ENCODE results near the gene ZNF428. TPM values are rescaled to one million over a fixed set of nuclear protein-coding genes. Genes with fewer than 3 reads are reported as not detected.
"Not testable (repeated sequence)": the region's sequence is repeated elsewhere in the genome, so short reads cannot be mapped to it uniquely, and the experiment has no call there.

ZNF428 gene, protein sequence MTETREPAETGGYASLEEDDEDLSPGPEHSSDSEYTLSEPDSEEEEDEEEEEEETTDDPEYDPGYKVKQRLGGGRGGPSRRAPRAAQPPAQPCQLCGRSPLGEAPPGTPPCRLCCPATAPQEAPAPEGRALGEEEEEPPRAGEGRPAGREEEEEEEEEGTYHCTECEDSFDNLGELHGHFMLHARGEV
- 58.6 and 69.8 TPM in 2 replicates for total RNA-seq

DNA sequence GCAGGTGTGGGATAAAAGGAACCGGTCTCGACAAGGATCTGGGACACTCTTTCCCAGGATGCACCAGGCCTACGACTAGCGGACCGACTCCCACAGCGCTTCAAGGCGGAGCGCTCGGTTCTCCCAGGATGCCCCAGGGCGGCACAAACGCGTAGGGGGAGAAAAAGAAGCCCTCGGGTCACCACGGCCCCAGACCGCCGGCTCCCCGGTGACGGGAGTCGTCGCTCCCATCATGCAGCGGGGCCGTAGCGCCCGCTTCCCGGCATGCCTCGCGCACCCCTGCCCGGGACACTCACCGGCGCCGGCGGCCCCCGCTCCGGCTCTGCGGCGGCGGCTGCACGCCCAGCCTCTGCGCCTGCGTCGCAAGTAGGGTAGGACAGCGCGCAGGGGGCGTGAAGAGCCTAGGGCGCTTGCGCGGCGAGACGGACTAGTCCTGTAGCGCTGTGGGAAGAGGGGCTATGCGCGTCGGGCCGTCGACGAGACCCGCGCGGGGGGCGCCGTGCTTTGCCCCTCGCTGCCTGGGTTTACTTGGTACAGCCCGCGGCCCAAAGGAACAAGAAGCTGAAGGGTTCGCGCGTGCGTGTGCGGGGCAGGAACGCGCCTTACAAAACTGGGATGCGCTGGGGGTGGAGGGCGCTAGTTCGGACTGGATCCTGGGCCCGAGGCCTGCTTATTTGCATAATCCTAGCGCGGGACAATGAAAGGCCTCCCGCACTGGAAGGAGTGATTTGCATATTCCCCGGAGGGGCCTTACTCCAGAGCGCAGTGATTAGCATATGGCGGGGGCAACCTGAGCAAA, at the start of gene ZNF428:
ZNF428 (minus strand) TSS at position 368 of the 799 bp plus-strand sequence. CDS start 5,325 bp downstream, outside the sequence.
- peak; percentile 95 for DNase-seq (ENCODE audit: low read depth in 2 of 2)

DNA sequence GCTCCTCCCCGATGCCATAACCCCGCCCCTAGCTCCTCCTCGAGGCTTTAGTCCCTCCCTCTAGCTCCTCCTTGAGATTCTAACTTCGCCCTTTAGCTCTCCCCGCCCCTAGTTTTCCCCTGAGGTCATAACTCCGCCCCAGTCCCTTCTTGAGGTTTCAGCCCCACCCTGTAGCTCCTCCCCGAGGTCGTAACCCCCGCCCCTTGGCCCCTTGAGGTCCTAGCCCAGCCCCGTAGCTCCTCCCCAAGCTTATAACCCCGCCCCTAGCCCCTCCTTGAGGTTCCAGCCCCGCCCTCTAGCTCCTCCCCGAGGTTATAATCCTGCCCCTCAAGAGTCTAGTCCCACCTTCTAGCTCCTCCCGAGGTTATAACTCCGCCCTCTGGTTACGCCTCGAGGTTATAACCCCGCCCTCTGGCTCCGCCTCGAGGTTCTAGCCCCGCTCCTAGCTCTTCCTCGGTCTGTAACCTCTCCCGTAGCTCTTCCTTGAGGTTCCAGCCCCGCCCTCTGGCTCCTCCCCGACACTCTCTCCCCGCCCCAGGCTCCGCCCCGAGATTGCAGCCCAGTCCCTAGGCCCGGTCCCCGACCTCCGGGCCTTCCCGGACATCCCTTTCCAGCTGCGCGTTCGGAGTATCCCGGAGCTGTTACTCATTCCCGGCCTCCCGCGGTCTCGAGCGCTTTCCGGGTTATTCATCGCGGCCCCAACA, 49.1 kb upstream of the ZNF428 start:
- DNase-seq (ENCODE audit: low read depth in 2 of 2), result peak; percentile 99

DNA sequence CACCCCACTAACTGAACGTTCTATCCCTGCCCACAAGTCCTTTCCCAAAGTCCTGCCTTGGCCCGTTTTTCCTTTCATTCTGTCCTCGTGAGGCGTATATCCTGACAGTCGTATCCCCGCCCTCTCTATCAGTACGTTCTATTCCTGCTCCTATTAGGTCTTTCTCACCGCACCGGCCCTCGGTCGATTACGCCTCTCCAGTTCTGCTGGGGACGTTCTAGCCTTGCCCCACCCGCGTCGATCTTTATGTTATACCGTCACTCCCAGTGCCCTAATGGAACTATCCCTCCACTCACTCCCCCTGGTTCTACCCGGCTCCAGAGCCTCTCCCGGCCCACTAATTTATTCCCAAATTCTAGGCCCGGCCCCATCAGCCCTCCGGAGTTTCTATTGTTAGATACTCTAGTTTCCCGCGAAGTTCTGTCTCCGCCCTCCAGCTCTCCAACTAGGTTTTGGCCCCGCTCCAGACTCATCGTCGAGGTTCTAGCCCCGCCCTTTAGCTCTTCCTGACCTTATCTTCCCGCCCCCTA, 48.5 kb upstream of the ZNF428 start:
- peak in 1 of 2 donors; percentile 62 for DNase-seq (ENCODE audit: low read depth in 2 of 2)

DNA sequence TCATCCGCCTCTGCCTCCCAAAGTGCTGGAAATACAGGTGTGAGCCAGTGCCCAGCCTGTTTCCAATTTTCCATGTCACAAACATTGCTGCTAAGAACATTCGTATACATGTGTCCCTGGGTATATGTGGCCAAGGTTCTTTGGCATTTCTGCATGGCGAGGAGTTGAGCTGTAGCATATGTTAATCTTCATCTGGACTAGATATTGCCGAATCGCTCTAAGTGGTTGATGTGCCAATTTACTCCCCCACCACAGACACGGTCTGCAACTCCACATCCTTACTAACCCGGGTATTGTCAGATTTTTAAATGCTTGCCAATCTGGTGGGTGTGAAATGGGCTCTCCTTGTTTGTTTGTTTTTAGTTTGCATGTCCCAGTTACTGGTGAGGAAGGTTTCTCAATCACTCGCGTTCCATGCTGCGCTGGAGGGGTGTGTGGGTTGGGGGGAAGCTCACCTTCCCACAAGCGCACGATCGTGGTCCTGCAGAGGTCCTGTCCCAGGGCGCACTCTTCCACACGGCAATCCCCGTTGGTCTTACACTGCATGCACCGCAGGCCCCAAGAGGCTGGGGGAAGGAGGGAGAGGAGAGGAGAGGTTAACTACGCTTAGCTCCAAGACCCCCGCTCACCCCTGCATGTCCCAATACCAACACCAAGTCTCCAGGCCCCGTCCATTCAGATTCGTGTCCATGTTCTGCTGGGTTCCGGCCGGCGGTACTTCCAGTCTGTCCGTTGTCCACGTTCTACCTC, 47.9 kb upstream of the ZNF428 start:
- DNase-seq (ENCODE audit: low read depth in 2 of 2), result no peak

DNA sequence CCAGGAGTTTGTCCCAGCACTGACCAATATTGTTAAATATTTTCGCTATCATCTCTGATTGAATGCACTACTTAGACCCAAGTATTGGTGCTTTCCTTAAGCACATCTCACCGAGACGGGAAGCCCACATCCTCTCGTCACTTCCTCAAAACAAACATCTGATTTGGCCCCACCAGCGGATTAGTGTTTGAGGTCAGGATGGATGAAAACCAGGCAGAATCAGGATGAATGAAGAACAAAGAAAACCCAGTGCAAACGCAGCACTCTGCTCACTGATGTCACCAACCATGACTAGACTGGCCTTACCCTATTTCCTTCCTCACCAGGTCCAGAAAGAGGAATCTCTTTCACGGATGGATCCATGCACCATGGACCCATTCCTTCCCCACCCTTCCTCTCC, 44.6 kb upstream of the ZNF428 start:
- peak; percentile 44 to 90 for DNase-seq (ENCODE audit: low read depth in 2 of 2)

DNA sequence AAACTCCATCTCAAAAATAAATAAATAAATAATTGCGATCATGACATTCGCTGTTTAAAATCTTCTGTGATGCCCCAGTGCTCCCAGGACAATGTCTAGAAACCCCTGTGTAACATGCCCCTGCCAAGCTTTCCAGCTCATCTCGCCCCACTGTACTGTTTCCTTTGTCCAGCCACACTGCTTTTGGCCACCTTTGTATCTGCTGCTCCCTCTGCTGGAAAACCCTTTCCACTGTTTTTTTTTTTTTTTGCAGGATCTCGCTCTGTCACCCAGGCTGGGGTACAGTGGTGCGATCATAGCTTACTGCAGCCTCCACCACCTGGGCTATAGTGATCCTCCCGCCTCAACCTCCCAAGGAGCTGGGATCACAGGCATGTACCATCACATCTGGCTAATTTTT, 43.1 kb upstream of the ZNF428 start:
- DNase-seq (ENCODE audit: low read depth in 2 of 2), result peak; percentile 24 to 56

DNA sequence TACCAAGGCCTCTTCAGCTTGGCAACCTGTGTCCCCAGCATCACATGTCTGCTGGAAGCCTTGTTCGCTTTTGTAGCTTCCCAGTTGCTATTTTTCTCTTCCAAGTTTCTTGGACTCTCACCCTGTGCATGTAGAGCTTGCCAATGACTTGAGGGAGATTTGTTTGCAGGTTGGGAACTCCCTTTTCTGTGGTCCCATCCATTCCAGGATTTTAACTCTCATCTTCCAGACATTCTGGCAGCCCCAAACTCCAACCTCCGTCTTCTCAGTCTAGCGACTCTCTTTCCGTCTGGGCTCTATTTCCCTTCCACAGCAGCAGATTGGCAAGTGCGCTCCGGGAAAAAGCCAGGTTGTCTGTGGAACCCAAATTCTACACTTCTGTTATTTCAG, 41.5 kb upstream of the ZNF428 start:
- DNase-seq (ENCODE audit: low read depth in 2 of 2), result no peak

DNA sequence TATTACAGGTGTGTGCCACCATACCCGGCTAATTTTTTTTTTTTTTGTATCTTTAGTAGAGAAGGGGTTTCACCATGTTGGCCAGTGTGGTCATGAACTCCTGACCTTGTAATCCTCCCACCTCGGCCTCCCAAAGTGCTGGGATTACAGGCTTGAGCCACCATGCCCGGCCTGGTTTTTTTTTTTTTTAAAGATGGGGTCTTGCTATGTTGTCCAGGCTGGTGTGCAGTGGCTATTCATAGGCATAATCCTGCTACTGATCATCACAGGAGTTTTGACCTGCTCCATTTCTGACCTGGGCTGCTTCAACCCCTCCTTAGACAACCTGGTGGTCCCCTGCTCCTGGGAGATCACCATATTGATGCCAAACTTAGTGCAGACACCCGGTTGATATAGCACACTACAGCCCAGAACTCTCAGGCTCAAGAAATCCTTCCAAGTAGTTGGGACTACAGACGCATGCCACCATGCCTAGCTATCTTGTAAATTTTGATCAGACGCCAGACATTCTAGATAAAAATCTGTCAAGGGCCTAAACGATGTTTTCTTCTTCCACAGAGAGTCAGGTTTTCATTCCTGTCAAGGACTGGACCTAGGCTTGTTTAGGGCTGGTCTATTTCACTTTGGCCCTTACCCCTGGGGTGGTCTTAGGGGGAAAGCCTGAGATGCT, 41.0 kb upstream of the ZNF428 start:
- DNase-seq (ENCODE audit: low read depth in 2 of 2), result no peak

DNA sequence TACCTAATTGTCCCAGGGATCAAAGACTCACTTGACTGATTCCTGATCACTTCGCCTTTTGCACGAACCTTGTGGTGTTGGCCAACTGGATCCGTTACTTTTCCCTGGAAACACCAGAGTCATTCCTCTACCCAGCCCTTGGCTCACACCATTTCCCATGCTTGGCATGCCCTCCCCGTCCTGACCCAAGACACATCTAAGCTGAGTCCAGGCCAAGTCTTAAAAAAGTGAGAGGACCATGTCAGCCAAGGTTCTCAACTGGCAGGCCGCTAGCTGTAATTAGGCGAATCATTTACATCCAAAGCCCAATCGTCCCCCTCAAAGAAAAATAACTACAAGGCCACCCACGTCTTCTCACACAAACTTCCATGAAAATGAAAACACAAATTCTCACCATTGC, 39.1 kb upstream of the ZNF428 start:
- no peak for DNase-seq (ENCODE audit: low read depth in 2 of 2)

DNA sequence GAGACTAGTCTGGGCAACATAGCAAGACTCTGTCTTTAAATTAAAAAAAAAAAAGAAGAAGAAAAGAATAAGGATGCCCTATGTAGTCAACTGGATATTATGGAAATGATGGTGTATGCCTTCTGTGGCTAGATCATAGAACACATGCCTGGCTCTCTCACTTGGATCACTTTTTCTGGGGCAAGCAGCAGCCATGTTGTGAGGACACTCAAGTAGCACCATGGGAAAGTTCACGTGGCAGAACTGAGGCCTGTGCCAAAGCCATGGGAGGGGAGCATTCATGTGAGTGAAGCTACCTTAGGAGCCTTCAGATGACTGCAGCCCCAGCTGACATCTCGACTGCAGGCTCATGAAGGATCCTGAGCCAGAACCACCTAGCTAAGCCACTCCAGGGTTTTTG, 38.6 kb upstream of the ZNF428 start:
- DNase-seq (ENCODE audit: low read depth in 2 of 2), result no peak

DNA sequence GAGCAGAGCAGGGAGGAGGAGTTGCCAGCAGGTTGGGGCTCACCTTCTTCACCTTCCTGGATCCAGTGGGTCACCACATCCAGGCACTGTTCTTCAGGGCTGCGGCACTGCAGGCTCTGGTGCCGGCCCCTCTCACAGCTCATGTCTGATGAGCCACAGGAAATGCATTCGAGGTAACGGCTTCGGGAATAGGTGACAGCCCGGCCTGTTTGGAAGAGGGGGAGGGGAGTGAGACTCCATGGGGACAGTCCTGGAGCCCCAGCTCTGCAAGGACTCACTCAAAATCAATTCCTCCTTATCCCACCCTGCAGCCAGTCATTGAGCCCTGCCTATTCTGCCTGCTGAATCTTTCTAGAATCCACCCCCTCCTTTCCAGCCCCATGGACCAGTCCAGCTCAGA, 37.0 kb upstream of the ZNF428 start:
- DNase-seq (ENCODE audit: low read depth in 2 of 2), result no peak

DNA sequence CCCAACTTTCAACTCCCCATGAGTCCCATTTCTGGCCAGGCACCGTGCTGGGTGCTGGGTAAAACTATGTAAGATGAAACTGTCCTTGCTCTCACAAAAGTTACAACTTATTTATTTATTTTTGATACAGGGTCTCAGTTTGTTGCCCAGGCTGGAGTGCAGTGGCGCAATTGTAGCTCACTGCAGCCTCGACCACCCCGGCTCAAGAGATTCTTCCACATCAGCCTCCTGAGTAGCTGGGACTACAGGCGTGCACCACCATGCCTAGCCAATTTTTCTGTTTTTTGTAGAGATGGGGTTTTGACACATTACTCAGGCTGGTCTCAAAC, 33.1 kb upstream of the ZNF428 start:
- DNase-seq (ENCODE audit: low read depth in 2 of 2), result no peak

DNA sequence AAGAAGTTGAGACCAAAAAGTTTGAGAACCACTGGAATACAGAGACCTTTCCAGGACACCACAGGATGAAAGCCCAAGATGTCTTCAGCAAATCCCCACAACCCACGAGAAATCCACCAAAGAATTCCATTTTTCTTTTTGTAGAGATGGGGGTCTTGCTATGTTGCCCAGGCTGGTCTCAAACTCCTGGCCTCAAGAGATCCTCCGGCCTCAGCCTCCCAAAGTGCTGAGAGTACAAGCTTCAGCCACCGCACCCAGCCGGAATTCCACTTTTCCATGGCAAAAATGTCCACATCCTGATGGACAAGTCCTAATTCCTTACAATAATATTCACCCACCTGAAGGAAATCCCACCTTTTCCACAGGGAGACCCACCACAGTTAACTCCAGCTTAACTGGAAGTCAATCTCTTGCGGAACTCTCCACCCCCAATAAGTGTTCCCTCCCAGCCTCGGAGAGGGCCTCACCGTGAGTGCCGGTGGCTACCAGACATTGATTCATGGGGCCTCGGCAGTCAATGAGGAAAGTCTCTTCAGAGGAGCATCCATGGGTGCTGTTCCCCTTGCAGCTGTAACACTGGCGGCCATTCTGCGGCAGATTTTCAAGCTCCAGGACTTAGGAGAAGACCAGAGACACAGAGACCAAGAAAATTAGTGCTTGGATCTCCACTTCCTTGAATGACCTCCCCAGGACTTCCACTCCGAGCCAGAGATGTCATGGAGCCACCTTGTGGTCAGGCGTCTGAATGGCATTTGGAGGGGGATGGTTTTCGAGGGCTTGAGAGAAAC, 32.5 kb upstream of the ZNF428 start:
- DNase-seq (ENCODE audit: low read depth in 2 of 2), result peak; percentile 73 to 77

DNA sequence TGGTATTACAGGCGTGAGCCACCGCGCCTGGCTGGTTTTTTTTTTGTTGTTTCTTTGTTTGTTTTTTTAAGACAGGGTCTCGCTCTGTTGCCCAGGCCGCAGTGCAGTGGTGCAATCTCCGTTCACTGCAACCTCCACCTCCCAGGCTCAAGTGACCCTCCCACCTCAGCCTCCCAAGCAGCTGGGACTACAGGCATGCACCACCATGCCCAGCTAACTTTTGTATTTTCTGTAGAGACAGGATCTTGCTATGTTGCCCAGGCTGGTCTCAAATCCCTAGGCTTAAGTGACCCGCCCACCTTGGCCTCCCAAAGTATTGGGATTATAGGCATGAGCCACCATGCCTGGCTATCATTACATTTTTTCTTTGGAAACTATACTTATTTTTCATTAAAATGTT, 30.8 kb upstream of the ZNF428 start:
- DNase-seq (ENCODE audit: low read depth in 2 of 2), result not testable (repeated sequence)

DNA sequence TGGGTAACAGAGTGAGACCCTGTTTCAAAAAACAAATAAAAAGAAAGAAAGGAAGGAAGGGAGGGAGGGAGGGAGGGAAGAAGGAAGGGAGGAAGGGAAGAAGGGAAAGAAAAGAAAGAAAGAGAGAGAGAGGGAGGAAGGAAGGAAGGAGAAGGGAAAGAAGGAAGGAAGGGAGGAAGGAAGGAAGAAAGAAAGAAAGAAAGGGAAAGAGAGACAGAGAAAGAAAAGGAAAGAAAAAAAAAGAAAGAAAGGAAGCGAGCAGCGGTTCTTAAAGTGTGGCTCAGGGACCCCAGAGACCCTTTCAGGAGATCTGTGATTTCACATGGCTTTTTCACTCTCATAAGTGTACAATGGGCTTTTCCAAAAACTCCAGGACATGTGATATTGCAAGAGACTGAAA, 30.1 kb upstream of the ZNF428 start:
- DNase-seq (ENCODE audit: low read depth in 2 of 2), result no peak

DNA sequence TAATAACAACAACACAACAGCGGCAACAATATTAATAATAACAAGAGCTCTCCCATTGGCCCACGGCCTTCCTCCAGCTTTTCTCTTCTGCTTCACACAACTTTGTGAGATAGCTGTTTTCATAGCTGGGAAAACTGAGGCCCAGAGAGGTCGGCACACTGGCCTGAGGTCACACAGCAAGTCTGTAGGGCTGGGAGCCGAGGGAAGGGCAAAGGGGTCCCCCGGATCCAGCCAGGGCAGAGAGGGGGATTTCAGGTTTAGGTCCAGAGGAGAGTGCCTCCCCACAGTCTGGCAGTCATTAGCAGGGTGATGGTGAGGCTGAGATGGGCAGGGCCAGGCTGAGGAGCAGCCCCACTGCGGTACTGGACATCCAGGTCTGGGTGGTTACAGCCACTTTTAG, 29.2 kb upstream of the ZNF428 start:
- no peak for DNase-seq (ENCODE audit: low read depth in 2 of 2)

DNA sequence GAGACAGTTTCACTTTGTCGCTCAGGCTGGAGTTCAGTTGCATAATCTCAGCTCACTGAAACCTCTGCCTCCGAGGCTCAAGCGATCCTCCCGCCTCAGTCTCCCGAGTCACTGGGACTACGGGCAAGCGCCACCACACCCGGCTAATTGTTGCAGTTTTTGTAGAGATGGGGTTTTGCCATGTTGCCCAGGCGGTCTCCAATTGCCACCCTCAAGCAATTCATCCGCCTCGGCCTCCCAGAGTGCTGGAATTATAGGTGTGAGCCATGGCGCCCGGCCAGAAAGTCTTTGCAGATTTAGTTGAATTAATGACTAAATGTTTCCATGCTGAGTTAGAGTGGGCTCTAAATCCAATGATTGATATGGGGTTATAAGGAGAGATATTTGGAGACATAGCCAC, 24.8 kb upstream of the ZNF428 start:
- DNase-seq (ENCODE audit: low read depth in 2 of 2), result no peak

DNA sequence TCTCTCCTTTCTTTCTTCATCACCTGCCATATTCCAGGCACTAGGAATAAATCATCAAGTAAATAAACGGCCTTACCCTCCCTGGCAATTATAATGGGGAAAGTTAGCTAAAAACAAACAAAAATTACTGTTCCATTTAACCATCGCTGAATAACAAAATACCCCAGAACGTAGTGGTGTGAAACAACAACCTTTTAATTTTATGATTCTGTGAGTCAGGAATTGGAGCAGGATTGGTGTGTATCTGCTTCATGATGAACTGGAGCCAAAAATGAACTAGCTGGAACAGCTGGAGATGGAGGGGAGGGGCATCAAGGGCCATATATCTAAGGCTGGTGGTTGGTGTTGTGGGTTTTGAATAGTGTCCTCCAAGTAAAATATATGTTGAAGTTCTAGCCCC, 23.9 kb upstream of the ZNF428 start:
- DNase-seq (ENCODE audit: low read depth in 2 of 2), result no peak

DNA sequence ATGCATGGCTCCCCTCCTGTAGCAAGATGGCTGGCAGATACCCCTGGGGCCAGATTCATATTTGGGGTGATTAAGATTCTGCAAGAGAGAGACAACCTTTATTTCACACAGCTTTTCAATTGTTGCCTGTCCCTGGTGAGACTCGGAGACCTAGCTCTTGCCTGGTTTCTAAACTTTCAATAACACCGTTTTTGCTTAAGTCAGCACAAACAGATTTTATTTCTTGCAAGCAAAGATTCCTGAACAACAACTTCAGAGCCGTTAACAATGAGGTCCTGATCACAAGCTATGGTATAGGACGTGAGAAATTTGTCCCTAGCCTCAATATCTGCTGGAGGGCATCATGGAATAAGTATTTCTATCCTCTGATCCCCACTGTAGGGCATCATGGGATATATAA, 23.1 kb upstream of the ZNF428 start:
- no peak for DNase-seq (ENCODE audit: low read depth in 2 of 2)

DNA sequence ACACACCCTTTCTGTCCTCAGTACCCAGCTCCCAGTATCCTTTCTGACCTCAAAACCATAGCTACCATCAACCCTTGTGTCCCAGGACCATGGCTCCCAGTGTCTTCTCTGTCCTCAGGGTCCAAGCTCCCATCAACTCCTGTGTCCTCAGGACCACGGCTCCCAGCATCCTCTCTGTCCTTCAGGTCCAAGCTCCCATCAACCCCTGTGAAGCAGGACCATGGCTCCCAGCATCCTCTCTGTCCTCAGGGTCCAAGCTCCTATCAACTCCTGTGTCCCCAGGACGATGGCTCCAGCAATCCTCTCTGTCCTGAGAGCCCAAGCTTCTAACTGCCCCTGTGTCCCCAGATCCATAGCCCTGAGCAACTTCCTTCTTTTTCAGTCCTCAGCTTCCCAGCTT, 21.9 kb upstream of the ZNF428 start:
- DNase-seq (ENCODE audit: low read depth in 2 of 2), result no peak

DNA sequence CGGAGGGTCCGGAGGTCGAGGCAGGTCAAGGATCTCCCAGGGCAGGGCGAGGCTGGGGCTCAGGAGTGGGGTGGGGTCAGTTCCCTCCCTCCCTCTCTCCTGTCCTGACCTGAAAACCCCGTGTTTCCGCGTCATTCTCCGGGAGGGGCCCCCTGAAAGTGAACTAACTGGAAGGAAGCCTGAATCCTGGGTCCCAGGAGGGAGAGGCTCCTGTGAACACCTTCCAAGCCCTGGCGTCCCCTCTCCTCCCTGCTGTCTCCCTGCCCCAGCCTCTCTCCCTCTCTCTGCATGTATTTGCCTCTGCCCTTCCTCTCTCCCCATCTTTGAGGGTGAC, 21.0 kb upstream of the ZNF428 start:
- no peak for DNase-seq (ENCODE audit: low read depth in 2 of 2)

Measured in lung microvascular endothelial cell (primary cell).